ENCODE measurements around the gene HOXD11.
A peak's percentile ranks its signal among the peaks of the same experiment; 100 is the strongest.

Gene HOXD11

GRCh38 chr2:176111309-176111663, 4.2 kb downstream of the HOXD11 start:
- ChIA-PET CTCF (interaction anchor here (0.6 to 1.9 kb wide), 5 partner anchors 10 to 443 kb away, joined by 3 to 6 read pairs (median 4); no protein-coding TSS in a partner anchor), POLR2A (ENCODE audit: low non-redundant PET) (no interaction called here)
- no peak for DNase-seq (ENCODE audit: low spot score)
- TF ChIP-seq CTCF (conservative IDR thresholded peaks at IDR 0.05; ENCODE audit: low read depth), result peak; percentile 95
- H3K27ac ChIP-seq, result no peak overlapping the region

GRCh38 chr2:176111846-176112374, 4.8 kb downstream of the HOXD11 start:
- peak overlapping the region; percentile 33 for H3K27ac ChIP-seq
- CTCF ChIA-PET, result interaction anchor here (0.6 to 1.9 kb wide), 4 partner anchors 10 to 651 kb away, joined by 3 to 6 read pairs (median 3); no protein-coding TSS in a partner anchor
- DNase-seq (ENCODE audit: low spot score), result no peak
- TF ChIP-seq CTCF (conservative IDR thresholded peaks at IDR 0.05; ENCODE audit: low read depth), result no peak
- POLR2A ChIA-PET (ENCODE audit: low non-redundant PET), result no interaction called here

GRCh38 chr2:176112375-176113302, 5.6 kb downstream of the HOXD11 start:
- DNase-seq (ENCODE audit: low spot score), result no peak
- TF ChIP-seq CTCF (conservative IDR thresholded peaks at IDR 0.05; ENCODE audit: low read depth), result no peak
- ChIA-PET CTCF (interaction anchor here (0.6 to 0.7 kb wide), 2 partner anchors 15 to 651 kb away, joined by 3 read pairs; no protein-coding TSS in a partner anchor), POLR2A (ENCODE audit: low non-redundant PET) (no interaction called here)
- peak overlapping the region; percentile 33 for H3K27ac ChIP-seq

- TF ChIP-seq CTCF (conservative IDR thresholded peaks at IDR 0.05; ENCODE audit: low read depth), result no peak
- CTCF ChIA-PET, result no interaction called here
- DNase-seq (ENCODE audit: low spot score), result no peak
These were observed 7.2 kb downstream of the HOXD11 start for GRCh38 chr2:176114120-176114929.

GRCh38 chr2:176114930-176115625, 8.0 kb downstream of the HOXD11 start:
- ChIA-PET CTCF (interaction anchor here (1.0 kb wide), 1 partner anchor 12 kb away, joined by 4 read pairs; no protein-coding TSS in a partner anchor), POLR2A (ENCODE audit: low non-redundant PET) (no interaction called here)
- no peak for TF ChIP-seq CTCF (conservative IDR thresholded peaks at IDR 0.05; ENCODE audit: low read depth)
- no peak for DNase-seq (ENCODE audit: low spot score)
- H3K27ac ChIP-seq, result peak overlapping the region; percentile 64

More at GRCh38 chr2:176114120-176114929, 7.2 kb downstream of the HOXD11 start:
- POLR2A ChIA-PET (ENCODE audit: low non-redundant PET), result no interaction called here
- H3K27ac ChIP-seq, result peak overlapping the region; percentile 64

All from RWPE1 (cell line).